Ishikawa (cell line): Measurements from ENCODE around the gene BTG1.

Source experiments
- EGR1 ChIP-seq: IDR thresholded peaks from 2 replicates; pipeline ENCODE4 v1.6.1; 2012
- TF ChIP-seq, protein P1 (sequence below): IDR thresholded peaks from 2 replicates; pipeline ENCODE4 v1.6.1; 2012

GRCh38 chr12:92133171-92133570, 12.5 kb downstream of the BTG1 start:
- TF ChIP-seq, protein P1, sequence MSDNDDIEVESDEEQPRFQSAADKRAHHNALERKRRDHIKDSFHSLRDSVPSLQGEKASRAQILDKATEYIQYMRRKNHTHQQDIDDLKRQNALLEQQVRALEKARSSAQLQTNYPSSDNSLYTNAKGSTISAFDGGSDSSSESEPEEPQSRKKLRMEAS = no peak
- TF ChIP-seq EGR1 = no peak
